H7 (cell line): ENCODE results near the gene FOXL2NB. TPM values are rescaled to one million over a fixed set of nuclear protein-coding genes. Genes with fewer than 3 reads are reported as not detected.

Experiments used
- DNase-seq: peaks from one replicate; pipeline ENCODE4 v3.0.0; 2012
- H3K27me3 ChIP-seq: 2 replicates; pipeline ENCODE4 v1.6.0; 2011; ENCODE audit warnings: mild to moderate bottlenecking, low read length; ENCODE audit not compliant: control insufficient read depth, insufficient read depth
- H3K36me3 ChIP-seq: replicated peaks from 2 replicates; pipeline ENCODE4 v1.5.1; 2011; ENCODE audit warnings: low read length; ENCODE audit not compliant: control insufficient read depth, insufficient read depth
- H3K4me3 ChIP-seq: 2 replicates; pipeline ENCODE4 v1.5.1; 2011; ENCODE audit warnings: low read depth, mild to moderate bottlenecking, control low read depth, low read length, moderate library complexity; ENCODE audit not compliant: insufficient read depth
- total RNA-seq: library from RNA; depleted of rRNA; stranded (reverse); fragments of >200 nt; shearing (Covaris generic); gene quantifications from 2 replicates; pipeline ENCODE4 v1.2.3, GENCODE V29; 2014

The FOXL2NB gene
- total RNA-seq, 1 experiment from 2014 or later = 3.9 TPM

DNA sequence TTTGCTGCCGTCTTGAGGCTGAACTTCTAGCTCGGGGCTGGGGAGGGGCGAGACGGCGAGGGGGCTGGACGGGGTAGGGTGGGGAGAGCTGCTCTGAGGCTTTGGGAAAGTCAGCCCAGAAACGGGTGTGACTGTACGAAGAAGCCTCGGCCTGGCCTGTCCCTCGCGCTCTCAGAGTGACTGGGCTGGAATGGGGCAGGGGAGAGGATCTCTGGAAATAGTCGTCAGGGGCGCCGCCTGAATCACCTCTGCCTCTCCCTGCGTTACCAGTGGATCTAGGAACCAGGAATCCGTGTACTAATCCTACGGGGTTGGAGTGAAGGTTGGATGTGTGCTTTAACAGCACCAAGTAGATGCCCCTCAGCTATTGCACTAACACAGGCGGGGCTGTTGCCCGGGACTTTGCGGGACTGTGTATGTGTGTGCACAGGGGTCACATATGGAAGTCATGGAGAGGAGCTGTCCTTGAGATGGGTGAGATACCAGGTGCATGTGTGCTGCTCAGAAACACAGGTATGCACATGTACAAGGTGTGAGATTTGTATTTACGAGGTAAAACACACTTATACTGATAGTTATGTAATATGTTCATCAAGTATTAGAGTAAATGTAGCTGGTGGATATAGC lies 591 bp downstream of the FOXL2NB start:
- peaks cover 94% of the 10 kb centered on the region for H3K27me3 ChIP-seq
- H3K36me3 ChIP-seq = no peaks in the 10 kb centered on the region
- DNase-seq = no peak
- H3K4me3 ChIP-seq = peak overlapping the region; percentile 55

GRCh38 chr3:138948371-138949001 lies 1.5 kb downstream of the FOXL2NB start:
- DNase-seq = peak; percentile 61
- no peaks in the 10 kb centered on the region for H3K36me3 ChIP-seq
- H3K27me3 ChIP-seq = peaks cover 85% of the 10 kb centered on the region
- H3K4me3 ChIP-seq = no peak overlapping the region

GRCh38 chr3:138949002-138949418 lies 2.0 kb downstream of the FOXL2NB start:
- H3K27me3 ChIP-seq = peaks cover 80% of the 10 kb centered on the region
- H3K36me3 ChIP-seq = no peaks in the 10 kb centered on the region
- no peak overlapping the region for H3K4me3 ChIP-seq
- peak; percentile 74 for DNase-seq

DNA sequence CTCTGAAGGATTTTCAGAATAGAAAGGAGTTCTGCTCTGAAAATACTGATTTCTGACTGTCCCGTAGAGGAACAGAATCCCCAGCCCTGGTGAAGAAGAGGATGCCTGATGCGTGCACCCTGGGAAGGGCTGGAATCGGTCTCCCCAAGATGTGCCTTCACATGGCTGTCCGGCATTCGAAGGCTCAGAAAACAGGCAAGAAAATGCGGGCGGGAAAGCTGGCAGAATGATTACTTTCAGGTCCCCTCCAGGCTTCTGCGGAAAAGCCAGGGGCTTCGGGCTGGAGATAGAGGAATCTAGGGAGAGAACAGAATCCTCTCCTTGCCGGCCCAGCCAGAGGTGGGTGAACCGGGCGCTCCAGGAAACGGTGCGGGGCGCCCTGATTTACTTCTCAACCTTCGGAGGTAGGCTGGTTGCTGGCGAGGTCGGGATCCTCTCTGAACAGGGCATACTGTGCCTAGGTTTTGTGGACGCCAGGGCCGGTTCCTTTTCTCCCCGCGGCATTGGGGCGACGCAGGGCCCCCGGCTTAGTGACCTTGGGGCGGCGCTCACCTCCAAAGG lies 2.5 kb downstream of the FOXL2NB start:
- H3K36me3 ChIP-seq = no peaks in the 10 kb centered on the region
- DNase-seq = peak; percentile 67
- peaks cover 75% of the 10 kb centered on the region for H3K27me3 ChIP-seq
- H3K4me3 ChIP-seq = peak overlapping the region; percentile 31; the same call in 1 of the 2 replicates

DNA sequence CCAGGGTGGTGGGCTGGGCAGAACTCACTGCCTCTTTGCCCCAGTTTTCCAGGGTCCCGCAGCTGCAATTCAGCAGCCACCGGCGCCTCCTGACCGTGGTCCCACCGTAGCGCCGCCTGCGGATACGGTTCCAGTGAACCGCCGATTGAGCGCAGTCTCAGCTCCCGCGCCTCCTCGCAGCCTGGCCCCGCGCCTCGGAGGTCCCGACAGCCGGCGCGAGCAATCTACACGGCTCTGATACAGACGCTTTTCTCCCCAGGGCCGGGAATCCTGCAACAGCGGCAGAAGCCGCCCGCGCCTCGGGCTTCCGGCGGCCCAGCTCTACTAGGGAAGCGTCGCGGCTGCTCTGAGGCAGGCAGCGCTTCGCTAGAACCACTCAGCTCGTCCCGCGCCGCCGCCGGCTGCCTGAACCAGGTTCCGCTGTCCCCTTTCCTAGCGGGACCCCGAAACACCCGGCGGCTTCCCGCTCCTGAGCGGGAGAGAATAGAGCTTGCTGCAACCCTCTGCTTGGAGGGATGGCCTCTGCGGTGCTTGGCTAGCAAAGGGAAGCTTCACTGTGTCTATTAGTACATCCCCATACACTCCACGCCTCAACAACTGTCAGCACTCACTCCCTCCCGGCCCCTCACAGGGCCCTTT lies 3.1 kb downstream of the FOXL2NB start:
- H3K4me3 ChIP-seq = peak overlapping the region; percentile 31
- peaks cover 73% of the 10 kb centered on the region for H3K27me3 ChIP-seq
- no peaks in the 10 kb centered on the region for H3K36me3 ChIP-seq
- DNase-seq = peak; percentile 81

- peaks cover 68% of the 10 kb centered on the region for H3K27me3 ChIP-seq
- no peak for DNase-seq
- H3K4me3 ChIP-seq = peak overlapping the region; percentile 31; the same call in 1 of the 2 replicates
- no peaks in the 10 kb centered on the region for H3K36me3 ChIP-seq
These were observed 3.7 kb downstream of the FOXL2NB start for GRCh38 chr3:138950701-138951100.

- Histone ChIP-seq H3K27me3 (peaks cover 1% of the 10 kb centered on the region; the same call in 1 of the 2 replicates), H3K4me3 (no peak overlapping the region; the same call in 1 of the 2 replicates), H3K36me3 (no peaks in the 10 kb centered on the region)
- no peak for DNase-seq
These were observed 13.4 kb downstream of the FOXL2NB start for GRCh38 chr3:138960417-138960852.

GRCh38 chr3:138962854-138963560 lies 16.0 kb downstream of the FOXL2NB start:
- H3K4me3 ChIP-seq = no peak overlapping the region
- H3K36me3 ChIP-seq = no peaks in the 10 kb centered on the region
- peaks cover 1% of the 10 kb centered on the region; the same call in 1 of the 2 replicates for H3K27me3 ChIP-seq
- no peak for DNase-seq

- no peak for DNase-seq
- Histone ChIP-seq H3K4me3 (no peak overlapping the region), H3K27me3 (peaks cover 1% of the 10 kb centered on the region; the same call in 1 of the 2 replicates), H3K36me3 (no peaks in the 10 kb centered on the region)
These were observed 17.2 kb downstream of the FOXL2NB start for GRCh38 chr3:138964264-138964663.

- no peaks in the 10 kb centered on the region for H3K36me3 ChIP-seq
- H3K27me3 ChIP-seq = peaks cover 1% of the 10 kb centered on the region; the same call in 1 of the 2 replicates
- no peak overlapping the region for H3K4me3 ChIP-seq
- DNase-seq = no peak
These were observed 17.9 kb downstream of the FOXL2NB start for GRCh38 chr3:138964923-138965322.

DNA sequence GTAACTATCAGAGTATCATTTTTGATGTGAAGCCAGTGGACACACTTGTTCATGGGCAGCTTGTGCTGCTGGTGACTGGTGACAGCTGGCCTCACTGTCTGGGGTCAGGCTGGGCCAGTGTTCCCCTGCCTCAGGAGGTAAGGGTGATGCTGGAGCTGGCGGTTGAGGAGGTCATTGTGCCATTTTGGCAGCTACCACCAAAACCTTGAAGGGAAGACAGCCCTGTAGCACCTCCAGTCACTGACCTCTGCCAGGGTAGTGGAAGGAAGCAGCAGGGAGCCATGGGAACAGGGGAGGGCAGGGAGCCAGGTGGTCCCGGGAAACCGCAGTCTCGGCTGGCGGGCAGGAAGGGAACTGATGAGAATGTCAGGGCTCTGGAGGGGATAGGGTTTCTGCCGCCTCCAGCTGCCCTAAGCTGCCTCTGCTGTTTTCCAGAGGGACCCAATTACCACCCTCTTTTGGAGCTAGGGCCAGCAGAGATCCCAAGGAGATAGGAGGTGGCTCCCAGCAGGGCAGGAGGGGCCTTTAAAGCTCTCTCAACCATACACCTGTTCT lies 24.8 kb downstream of the FOXL2NB start:
- H3K27me3 ChIP-seq = no peaks in the 10 kb centered on the region
- H3K36me3 ChIP-seq = no peaks in the 10 kb centered on the region
- no peak overlapping the region for H3K4me3 ChIP-seq
- no peak for DNase-seq

GRCh38 chr3:138972941-138973340 lies 25.9 kb downstream of the FOXL2NB start:
- no peaks in the 10 kb centered on the region for H3K27me3 ChIP-seq
- H3K4me3 ChIP-seq = no peak overlapping the region
- no peak for DNase-seq
- H3K36me3 ChIP-seq = no peaks in the 10 kb centered on the region

GRCh38 chr3:138974462-138974861 lies 27.4 kb downstream of the FOXL2NB start:
- H3K4me3 ChIP-seq = no peak overlapping the region
- no peaks in the 10 kb centered on the region for H3K27me3 ChIP-seq
- H3K36me3 ChIP-seq = no peaks in the 10 kb centered on the region
- no peak for DNase-seq

GRCh38 chr3:138975351-138975750 lies 28.3 kb downstream of the FOXL2NB start:
- H3K27me3 ChIP-seq = no peaks in the 10 kb centered on the region
- H3K4me3 ChIP-seq = no peak overlapping the region
- no peaks in the 10 kb centered on the region for H3K36me3 ChIP-seq
- DNase-seq = no peak
